ENCODE results near the gene LRRFIP1.

The LRRFIP1 gene

DNA sequence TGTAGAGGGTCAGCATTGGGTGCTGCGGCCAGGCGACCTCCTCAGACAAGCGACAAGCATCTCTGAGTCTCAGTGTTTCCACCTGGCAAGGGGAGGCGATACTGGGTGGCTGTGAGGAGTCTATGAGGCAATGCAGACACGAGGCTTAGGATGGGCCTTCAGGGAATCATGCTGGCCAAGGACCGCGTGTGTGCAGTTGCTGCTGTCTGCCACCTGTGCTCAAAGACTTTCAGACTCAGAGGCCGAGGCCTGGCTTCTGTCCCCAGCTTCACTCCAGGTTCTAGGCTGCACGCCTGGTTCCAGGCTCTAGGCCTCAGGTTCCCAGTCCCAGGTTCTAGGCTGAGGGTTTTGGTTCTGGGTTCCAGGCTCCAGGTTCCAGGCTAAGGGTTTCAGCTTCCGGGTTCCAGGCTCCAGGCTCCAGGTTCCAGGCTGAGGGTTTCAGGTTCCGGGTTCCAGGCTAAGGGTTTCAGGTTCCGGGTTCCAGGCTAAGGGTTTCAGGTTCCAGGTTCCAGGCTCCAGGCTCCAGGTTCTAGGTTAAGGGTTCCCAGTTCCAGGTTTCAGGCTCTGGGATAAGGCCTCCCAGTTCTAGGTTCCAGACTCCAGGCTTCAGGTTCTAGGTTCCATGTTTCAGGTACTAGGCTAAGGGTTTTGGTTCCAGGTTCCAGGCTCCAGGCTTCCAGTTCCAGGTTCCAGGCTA, 14.8 kb downstream of the LRRFIP1 start:
- no peak for DNase-seq

DNA sequence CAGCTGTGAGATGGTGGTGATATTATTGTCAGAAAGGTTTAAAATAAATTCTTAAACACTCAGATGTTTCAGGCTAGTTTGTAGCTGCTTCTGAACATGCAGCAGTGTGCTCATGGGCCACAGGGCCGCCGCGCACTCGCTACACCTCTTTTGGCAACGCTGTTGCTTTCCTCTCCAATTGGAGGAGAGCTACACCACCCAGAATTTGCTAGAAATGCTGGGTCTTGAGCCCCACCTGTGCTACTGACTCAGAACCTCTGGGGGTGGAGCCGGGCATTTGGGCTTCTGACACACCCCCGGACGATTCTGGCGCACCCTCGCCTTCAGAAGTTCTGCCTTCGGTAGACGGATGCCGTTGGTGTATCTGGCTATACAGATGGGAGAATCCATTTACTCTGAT, 15.7 kb downstream of the LRRFIP1 start:
- no peak for DNase-seq

DNA sequence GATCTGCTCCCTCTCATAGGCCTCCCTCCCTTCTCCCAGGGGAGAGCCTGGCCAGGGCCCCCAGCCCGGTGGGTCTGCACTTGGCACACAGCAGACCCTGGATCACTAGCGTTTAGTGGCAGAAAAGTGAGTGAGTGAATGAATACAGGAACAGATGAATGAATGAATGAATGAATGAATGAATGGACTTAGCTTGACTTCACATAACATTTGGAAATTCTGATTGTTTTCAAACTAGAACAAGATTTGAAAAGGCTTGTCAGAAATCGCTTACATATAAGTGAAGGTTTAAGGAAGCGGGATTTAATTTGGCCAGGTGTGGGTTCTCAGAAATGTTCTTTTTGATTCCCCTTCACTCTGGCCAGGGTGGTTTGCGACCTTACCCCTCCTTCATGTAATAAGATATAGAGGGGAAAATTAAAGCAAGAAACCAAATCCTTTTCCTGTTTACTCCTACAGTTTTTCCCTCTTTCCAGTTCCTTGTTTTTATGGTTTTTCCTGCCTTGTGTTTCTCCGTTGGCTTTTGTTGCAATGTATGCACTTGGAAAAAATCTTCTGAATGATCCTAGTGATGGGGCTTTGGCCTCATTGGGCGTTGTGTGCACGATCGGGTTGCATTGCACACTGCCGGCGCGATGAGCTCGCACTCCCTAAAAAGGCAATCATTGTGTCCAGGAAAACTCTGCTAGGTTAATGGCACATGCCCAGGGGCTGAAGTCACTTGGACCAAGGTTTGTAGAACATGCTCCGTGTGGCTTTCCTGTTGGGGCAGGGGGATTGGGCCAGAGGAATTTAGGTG, 16.4 kb downstream of the LRRFIP1 start:
- DNase-seq, result no peak

DNA sequence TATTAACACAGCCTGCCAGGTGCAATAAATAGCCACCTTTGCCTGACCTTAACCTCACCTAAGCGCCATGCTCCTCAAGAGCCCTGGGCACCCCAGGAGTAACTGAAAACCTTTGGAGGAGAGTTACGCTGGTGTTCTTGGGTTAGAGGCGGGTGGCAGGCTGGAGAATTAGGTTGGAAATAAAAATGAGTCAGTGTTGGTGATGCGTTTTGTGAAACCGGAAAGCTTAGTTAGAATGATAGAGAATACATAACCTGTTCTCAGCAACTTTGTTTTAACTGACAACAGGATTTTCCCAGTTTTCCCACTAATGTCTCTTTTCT, 17.0 kb downstream of the LRRFIP1 start:
- no peak for DNase-seq

DNA sequence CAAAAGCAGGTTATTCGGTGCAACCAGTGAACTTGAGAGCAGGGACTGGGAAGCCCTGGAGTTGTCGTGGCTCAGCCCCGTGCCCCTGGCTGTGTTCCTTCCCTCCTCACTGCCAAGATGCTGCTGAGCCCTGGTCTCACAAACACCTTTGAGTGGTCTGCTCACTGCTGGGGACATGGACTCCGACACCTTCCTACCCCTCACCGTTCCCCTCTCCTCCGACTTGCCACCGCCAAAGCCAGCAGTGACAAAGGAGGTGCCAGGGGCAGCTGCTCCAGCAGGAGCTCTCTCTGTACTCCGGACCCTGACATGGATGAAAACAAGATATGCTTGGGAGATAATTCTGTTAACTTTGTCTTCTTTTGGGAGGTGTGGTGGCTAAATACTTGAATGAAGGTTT, 17.9 kb downstream of the LRRFIP1 start:
- DNase-seq, result no peak

DNA sequence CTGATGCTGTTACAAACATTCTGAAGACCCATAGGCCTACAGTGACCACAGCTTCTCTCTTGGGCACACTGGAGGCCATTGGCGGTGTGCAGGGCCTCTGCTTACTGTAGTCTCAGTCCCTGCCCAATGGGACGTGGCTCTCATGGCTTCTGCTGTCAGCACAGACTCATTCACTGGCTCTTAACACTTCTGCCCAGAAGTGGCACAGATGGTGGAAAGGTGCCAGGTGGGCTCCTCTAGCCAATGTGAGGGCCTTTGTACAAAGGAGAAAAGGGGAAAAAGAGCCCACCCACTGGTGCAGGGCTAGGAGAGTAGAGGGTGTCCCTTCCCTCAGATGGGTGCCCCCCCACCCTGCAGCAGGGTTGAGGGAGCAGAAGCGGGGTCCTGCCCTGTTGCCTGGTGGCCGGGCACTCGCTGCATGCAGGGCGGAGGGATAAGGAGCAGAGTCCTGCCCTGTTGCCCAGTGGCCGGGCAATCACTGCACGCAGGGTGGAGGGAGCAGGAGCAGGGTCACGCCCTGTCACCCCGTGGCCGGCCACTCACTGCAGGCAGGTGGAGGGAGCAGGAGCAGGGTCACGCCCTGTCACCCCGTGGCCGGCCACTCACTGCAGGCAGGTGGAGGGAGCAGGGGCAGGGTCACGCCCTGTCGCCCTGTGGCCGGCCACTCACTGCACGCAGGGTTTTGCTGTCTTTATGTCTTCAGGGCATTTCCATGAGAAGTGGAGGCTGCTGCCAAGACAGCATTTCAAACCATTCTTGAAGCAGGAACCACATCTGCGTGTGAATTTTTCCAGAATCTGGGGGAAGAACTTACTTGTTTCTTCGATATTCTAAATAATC, 20.0 kb downstream of the LRRFIP1 start:
- no peak for DNase-seq

DNA sequence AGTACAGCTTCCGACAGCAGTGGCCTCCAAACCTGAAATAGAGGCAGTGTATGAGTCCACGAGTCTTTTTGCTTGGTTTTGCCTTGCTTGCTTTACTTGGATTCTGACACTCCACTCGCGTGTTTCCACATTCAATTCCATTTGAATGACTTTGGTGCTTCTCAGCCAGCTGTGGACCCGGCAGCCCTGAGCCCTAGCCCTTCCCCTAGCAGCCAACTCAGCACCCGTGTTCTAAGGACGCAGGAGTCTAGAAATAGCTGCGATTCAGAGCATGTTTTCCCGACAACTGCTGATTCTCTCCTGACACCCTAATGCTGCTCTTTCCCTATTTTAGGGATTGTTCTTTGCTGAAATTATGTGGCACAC, 20.6 kb downstream of the LRRFIP1 start:
- DNase-seq, result no peak

DNA sequence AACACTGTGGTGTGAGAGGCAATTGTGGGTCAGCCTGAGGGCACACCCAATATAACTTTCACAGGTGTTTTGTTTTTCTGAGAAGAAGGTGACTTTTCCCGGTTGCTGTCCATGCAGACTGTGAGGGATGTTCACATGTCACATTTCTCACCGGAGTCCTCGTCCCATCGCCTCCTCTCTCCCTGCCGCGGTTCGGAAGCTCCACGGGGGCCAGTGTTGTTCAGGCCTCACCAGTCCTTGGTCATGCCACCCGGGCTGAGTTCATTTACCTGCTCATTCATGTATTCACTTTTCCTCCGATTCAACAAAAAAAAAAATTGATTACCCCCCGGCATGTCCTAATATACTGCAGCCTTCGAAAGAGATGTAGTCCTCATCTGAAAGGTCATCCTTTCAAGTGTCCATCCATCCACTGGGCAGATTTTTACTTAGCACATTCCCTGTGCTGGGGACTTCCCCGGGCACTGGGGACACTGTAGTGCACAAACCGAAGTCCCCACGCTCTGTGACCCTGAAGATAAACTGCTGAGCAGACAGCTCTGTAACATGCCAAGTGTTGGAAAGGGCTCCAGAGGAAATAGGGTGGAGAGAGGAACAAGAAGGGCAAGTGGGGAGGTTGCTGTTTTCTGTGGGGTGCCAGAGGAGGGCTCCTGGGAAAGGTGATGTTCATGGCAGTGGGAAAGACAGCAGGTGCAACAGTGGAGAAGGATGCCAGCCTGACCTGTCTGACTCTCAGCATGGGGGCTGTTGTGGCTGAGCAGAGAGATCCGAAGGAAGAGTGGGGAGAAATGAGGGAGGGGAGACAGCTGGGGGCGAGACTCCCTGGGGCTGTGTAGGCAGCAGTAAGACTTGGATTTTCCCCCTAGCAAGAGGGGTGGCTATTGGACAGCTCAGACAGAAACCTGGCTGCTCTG, 22.4 kb downstream of the LRRFIP1 start:
- no peak for DNase-seq

DNA sequence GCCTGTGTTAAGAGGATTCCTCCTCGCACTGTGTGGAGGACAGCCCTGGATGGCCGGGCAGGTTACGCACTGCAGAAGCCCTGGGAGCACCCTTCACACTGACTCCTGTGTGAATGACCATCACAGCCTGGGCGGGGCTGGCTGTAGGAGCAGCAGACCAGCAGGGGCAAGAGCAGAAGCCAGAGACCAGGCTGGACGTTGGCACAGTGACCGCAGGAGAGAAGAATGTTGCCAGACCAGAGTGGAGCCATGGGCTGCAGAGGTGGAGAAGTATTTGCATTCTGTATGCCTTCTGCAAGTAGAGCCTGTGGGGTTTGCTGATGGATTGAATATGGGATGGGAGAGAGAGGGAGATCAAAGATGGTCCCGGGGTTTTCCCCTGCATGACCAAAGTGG, 23.1 kb downstream of the LRRFIP1 start:
- DNase-seq, result no peak

DNA sequence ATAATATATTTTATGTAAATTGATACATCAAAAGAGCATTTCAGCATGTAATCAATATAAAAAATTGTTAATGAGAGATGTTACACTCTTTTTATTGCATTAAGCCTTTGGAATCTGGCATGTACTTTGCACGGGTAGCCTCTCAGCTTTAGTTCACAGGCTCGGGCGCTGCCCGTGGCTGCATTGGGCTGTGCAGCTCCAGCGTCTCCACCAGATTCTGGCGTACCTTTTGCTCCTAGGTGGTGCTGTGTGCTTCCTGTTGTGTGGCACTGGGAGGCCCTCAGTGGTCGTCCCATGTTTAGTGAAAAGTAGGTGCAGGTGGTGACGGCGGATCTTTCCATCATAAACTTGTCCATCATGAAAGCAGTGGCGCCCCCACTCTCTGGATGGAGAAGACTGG, 24.4 kb downstream of the LRRFIP1 start:
- DNase-seq, result no peak

DNA sequence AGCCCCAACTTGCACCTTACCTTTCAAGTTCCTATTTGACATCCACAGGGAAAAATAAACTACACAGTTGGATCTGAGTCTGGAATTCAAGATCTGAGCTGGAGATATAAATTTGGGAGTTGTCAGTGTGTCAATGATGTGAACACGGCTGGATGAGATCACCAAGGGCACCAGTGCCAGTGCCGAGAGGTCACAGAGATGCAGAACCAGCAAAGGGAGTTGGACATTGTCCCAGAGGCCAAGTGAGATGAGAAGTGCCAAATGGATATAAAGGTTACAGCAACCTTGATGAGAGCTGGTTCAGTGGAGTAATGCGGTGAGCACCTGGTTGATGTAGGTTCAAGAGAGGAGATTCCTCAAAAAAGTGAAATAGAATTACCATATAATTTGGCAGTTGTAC, 24.8 kb downstream of the LRRFIP1 start:
- no peak for DNase-seq

DNA sequence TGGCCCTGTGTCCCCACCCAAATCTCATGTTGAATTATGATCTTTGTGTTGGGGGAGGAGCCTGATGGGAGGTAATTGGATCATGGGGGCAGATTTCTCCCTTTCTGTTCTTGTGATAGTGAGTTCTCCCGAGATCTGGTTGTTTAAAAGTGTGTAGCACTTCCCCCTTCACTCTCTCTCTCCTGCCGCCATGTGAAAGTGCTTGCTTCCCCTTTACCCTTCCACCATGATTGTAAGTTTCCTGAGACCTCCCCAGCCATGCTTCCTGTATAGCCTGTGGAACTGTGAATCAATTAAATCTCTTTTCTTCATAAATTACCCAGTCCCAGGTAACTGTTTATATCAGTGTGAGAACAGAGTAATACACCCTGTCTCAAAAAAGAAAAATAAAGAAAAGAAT, 25.5 kb downstream of the LRRFIP1 start:
- DNase-seq, result no peak

DNA sequence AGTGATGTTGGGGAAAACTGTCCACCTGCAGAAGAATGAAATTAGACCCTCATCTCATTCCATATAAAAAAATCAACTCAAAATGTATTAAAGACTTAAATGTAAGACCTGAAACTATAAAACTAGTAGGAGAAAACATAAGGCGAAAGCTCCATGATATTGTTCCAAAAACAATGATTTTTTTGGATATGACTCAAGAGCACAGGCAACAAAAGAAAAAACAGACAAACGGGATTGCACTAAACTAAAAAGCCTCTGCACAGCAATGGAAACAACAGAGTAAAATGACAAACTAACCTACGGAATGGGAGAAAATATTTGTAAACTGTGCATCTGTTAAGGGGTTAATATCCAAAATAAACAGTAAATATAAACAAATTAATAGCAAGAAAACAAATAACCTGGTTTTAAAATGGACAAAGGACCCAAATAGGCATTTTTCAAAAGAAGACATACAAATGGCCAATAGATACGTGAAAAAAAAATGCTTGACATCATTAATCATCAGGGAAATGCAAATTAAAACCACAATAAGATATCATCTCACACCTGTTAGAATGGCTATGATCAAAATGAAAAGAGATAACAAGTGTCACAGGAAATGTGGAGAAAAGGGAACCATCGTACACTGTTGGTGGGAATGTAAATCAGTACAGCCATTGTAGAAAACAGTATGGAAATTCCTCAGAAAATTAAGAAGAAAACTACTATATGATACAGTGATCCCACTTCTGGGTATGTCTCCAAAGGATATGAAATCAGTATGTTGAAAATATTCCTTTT, 26.6 kb downstream of the LRRFIP1 start:
- no peak for DNase-seq

DNA sequence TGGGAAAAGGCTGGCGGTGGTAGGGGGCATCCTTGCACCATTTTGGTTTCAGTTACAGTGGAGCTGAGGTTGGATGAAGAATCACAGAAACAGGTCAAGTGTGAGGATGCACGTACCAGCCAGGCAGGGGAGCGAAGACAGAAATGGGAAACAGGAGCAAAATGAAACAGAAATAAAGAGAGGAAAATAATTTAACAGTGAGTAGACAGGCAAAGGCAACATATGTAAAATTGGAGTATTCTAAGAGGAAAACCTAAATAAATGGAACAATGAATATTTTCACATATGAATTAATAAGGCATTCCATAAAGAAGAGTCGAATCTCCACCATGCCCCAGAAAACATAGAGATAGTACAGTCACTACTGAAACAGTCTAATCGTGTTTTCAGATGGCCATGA, 29.7 kb downstream of the LRRFIP1 start:
- no peak for DNase-seq

DNA sequence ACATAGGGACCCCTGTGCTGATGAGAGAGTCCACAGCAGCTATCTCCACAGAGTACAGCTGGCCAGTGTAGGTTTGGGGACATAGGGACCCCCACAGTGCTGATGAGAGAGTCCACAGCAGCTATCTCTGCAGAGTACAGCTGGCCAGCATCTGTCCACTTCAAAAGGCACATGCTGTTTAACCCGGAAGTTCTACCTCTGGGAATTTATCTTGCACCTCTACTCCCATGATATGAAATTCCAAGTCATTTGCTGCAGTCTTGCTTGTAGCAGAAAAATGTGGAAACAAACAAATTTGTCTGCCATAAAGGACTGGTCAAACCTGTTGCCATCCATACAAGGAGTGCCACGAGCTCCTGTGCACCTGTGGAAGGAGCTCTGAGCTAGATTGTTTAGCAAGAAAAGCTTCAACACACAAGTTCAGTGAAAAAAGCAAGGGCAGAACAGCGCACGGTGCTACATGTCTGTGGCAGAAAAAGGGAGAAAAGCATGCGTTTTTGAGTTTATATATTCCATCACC, 33.1 kb downstream of the LRRFIP1 start:
- DNase-seq, result no peak

DNA sequence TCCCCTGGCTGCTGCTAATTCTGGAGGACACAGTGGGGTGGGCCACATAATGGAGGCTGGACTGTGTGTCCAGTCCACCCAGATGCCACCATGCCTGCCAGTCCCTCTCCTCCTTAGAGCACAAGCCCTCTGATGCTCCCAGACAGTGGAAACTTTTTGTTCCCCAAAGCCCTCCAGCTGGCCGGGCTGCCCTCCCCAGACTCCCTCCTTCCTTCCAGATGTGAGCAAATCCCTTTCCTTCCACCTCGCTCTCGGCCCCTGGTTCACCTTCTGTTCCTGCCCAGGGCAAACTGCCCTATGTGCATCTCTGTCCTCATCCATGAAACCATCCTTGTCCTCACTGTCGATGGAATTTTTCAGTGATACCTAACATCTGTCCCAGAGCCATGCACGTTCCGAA, 33.9 kb downstream of the LRRFIP1 start:
- DNase-seq, result no peak

DNA sequence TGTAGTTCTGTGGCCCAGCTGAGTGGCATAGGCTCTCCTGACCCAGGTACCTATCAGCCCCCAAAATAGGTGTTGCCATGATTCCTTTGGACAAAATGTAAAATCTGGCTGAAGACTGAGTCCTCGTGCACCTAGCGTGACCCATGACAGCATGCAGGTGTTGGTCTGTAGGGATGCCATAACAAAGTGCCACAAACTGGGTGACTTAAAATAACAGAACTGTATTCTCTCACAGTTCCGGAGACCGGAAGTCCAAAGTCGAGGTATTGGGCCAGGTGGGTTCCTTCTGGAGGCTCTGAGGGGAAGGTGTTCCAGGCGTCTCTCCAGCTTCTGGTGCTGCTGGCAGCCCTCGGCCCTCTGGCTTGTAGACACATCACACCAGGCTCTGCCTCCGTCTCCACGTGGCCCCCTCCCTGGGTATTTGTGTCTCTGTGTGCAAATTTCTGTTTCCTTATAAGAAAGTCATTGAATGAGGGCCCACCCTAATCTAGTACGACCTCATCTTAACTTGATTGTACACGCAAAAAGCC, 34.5 kb downstream of the LRRFIP1 start:
- DNase-seq, result no peak

DNA sequence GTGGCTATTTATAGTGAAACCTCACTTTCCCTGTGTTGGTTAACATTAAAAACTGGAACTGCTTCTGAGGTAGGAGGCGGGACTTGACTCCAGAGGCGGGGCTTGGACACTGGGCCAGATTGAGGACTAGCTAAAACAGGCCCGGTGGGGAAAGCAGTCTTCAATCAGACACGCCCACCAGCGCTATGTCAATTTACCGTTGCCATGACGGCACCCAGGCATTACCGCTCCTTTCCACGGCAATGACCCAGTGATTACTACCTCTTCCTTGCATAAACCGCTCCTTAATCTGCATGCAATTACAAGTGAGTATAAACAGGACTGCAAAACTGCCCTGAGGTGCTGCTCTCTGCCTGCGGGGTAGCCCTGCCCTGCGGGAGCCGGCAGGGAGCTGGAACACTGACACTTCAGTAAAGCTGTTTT, 35.3 kb downstream of the LRRFIP1 start:
- no peak for DNase-seq

DNA sequence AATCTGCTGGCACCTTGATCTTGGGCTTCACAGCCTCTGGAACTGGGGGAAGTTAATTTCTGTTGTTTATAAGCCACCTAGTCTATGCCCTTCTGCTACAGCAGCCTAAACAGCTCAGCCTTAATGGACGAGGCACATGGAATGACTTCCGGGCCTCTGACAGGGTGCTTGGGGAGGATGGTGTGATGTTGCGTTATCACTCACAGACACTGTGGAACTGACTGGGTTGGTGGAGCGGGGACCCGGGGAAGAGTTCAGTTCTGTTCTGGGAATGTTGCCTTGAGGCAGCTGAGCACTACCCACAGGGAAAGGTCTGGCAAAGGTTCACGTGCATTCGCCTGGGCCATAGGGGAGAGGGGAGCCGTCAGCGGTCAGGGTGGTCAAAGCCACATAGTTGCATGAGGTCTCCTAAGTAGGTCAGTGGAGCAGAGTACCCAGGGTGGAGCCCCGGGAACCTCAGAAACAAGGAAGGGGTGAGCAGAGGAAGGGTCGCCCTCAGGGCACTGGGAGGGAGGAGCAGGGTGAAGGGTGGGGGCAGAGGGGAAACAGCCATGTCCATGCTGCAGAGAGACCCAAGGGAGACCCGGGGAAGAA, 36.2 kb downstream of the LRRFIP1 start:
- DNase-seq, result no peak

DNA sequence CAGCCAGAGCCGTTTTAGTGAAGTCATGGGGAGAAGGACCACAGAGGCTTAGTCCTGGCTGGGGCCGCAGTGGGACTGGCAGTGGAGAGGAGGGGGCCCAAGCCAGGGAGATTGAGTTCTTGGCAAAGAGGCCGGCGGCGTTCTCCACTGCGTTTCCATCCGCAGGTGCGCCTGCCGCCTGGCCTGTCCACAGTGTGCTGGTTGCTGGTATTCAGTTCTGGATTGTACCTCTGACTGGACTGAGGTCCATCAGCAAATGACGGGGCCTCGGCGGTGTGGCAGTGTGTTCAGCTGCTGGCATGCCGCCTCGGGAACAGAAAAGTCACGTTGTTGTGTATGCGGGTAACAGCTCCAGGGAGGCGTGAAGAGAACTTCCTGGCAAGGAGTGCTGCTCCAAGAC, 36.8 kb downstream of the LRRFIP1 start:
- no peak for DNase-seq

DNA sequence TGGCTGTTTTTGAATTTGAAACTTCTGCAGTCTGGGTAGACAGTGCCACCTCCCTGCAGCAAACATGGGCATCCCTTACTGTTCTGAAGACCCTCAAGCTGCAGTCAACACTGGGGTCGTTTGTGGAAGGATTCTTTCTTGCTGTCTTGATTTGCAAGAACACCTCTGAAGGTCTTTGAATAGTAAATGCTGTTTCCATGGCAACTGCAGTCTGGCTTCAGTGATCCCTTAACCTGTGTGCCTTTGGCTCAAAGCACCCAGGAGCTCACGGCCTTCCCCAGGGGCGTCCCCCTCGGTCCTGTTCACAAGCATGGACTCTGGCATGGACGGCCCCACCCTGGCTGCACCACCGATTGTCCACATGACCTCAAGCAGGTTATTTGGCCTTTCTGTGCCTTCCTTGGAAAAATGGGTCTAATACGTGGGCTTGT, 38.3 kb downstream of the LRRFIP1 start:
- DNase-seq, result no peak
